Spleen (tissue), 11 donors: ENCODE measurements around the gene ST3GAL3. TPM values are rescaled to one million over a fixed set of nuclear protein-coding genes. Genes with fewer than 3 reads are reported as not detected.
"Not testable (repeated sequence)": the region's sequence is repeated elsewhere in the genome, so short reads cannot be mapped to it uniquely, and the experiment has no call there.

ENCODE experiments used
- DNase-seq: peaks from one replicate; pipeline ENCODE4 v3.0.0-alpha.2; 2020
- H3K27ac ChIP-seq, 8 donors: fragments of 200-600 bp; sonication (generic) in 7 of 8; 1 replicate in 4 of 8; 2 replicates in 4 of 8; pipeline versions ENCODE4 v1.5.0 to v1.8.0; 2016 to 2021; ENCODE audit warnings: inconsistent platforms in 4 of 8, mild to moderate bottlenecking in 4 of 8, moderate library complexity in 1 of 8
- H3K27me3 ChIP-seq, 7 donors: fragments of 200-600 bp; sonication (generic) in 6 of 7; replicated peaks in 1 of 7; 1 replicate in 4 of 7; 2 replicates in 3 of 7; pipeline versions ENCODE4 v1.5.0 to v1.8.0; 2016 to 2021; ENCODE audit warnings: inconsistent platforms in 3 of 7, mild to moderate bottlenecking in 1 of 7
- H3K36me3 ChIP-seq, 6 donors: fragments of 200-600 bp; sonication (generic) in 5 of 6; 1 replicate in 4 of 6; 2 replicates in 2 of 6; pipeline versions ENCODE4 v1.5.0 to v1.8.0; 2016 to 2021; ENCODE audit warnings: inconsistent platforms in 2 of 6
- H3K4me1 ChIP-seq, 6 donors: fragments of 200-600 bp; sonication (generic) in 5 of 6; 1 replicate in 3 of 6; 2 replicates in 3 of 6; pipeline versions ENCODE4 v1.5.0 to v1.8.0; 2016 to 2021; ENCODE audit warnings: inconsistent platforms in 3 of 6
- H3K4me3 ChIP-seq, 8 donors: fragments of 200-600 bp; sonication (generic) in 7 of 8; 1 replicate in 4 of 8; 2 replicates in 4 of 8; pipeline versions ENCODE4 v1.5.0 to v1.8.0; 2016 to 2021; ENCODE audit warnings: inconsistent platforms in 4 of 8, mild to moderate bottlenecking in 4 of 8, moderate library complexity in 2 of 8
- H3K9me3 ChIP-seq, 8 donors: fragments of 200-600 bp; sonication (generic) in 7 of 8; 1 replicate in 4 of 8; 2 replicates in 4 of 8; pipeline versions ENCODE4 v1.5.0 to v1.8.0; 2016 to 2021; ENCODE audit warnings: inconsistent platforms in 4 of 8
- CTCF ChIP-seq, 11 experiments: fragments of 200-600 bp in 7 of 11; fragments of 450-650 bp in 4 of 11; sonication (generic) in 4 of 11; IDR thresholded peaks in 8 of 11; conservative IDR thresholded peaks in 3 of 11; 1 replicate in 7 of 11; 2 replicates in 4 of 11; pipeline versions ENCODE4 v1.4.0 to v1.8.0; 2016 to 2021; ENCODE audit warnings: antibody characterized with exemption in 11 of 11, inconsistent platforms in 4 of 11, mild to moderate bottlenecking in 1 of 11
- POLR2A ChIP-seq, 3 donors: fragments of 450-650 bp; IDR thresholded peaks; one replicate each; pipeline ENCODE4 v1.5.1; 2017; ENCODE audit warnings: antibody characterized with exemption in 3 of 3, mild to moderate bottlenecking in 1 of 3
- POLR2AphosphoS5 ChIP-seq, 3 donors: sonication (generic); formaldehyde crosslinking; IDR thresholded peaks; one replicate each; pipeline ENCODE4 v1.5.1; 2017; ENCODE audit warnings: antibody characterized with exemption in 3 of 3
- WGBS, 5 donors: extraction: QIAGEN DNeasy Blood & Tissue Kit in 3 of 5; methylation state at CpG; one replicate each; pipeline versions ENCODE4 v1.1.5 to v1.1.7; 2013 to 2018; 5-methylcytosine and 5-hydroxymethylcytosine counted together
- intact Hi-C: fragments of 100-400 bp; cut with DNase I; formaldehyde crosslinking; loops from one replicate; pipeline ENCODE4 v1.15.0; 2023; ENCODE audit warnings: low total_unique reads
- polyA plus RNA-seq, 3 donors: library from polyadenylated mRNA; stranded (reverse); fragments of 200-250 nt; gene quantifications; one replicate each; pipeline ENCODE4 v1.2.1, GENCODE V29; 2013
- total RNA-seq, 7 donors: library from RNA; depleted of rRNA in 3 of 7; stranded (reverse); fragments of >200 nt in 3 of 7; fragmentation: NEBNext Ultra II Directional in 4 of 7; extraction: Animal tissue kit (Norgen Biotek cat#: 25700) in 4 of 7; gene quantifications; one replicate each; pipeline versions ENCODE4 v1.1.0 to v1.2.1, GENCODE V29; 2016 to 2021
- donor health status: healthy with polysubstance abuse.
- donor health status: DM: no; HTN: no; CAD: no; lungs with moderate emphysema.
- donor health status: DM: no; HTN: no; CAD: no.
- donor health status: Bipolar disorder and iron deficiency.
- donor health status: healthy.
- donor health status: DM: no; HTN: no; CAD: no.
- donor health status: DM: yes; HTN: yes; CAD: no.

The ST3GAL3 gene
- total and polyA plus RNA-seq, 10 donors: 6.4 to 34.3 (median 21.0) TPM

- DNase-seq: no peak
- no peaks in the 10 kb centered on the region for H3K27me3 ChIP-seq
- peaks cover 12 to 52% (median 39%) of the 10 kb centered on the region in 6 donors for H3K4me1 ChIP-seq
- no peak overlapping the region for H3K4me3 ChIP-seq
- no peak overlapping the region for H3K27ac ChIP-seq
- TF ChIP-seq CTCF (IDR thresholded peaks at IDR 0.05 in 8 of 11, conservative IDR thresholded peaks at IDR 0.05 in 3 of 11): no peak
- no peak for TF ChIP-seq POLR2A (IDR thresholded peaks at IDR 0.05)
- TF ChIP-seq POLR2AphosphoS5 (IDR thresholded peaks at IDR 0.05): no peak
- peaks cover 0 to 7% (median 0%) of the 10 kb centered on the region in 6 donors for H3K36me3 ChIP-seq
- intact Hi-C loops: no loop called here
- no peaks in the 10 kb centered on the region for H3K9me3 ChIP-seq
Observed at GRCh38 chr1:43830802-43831201, 123.5 kb downstream of the ST3GAL3 start.

- H3K27ac ChIP-seq: peak overlapping the region in 4 of 8 donors; percentile 15 to 78 (median 21)
- H3K4me3 ChIP-seq: no peak overlapping the region
- H3K4me1 ChIP-seq: peaks cover 12 to 62% (median 49%) of the 10 kb centered on the region in 6 donors
- intact Hi-C loops: no loop called here
- H3K36me3 ChIP-seq: peaks cover 0 to 4% (median 0%) of the 10 kb centered on the region in 6 donors
- 60 to 82% (median 65%) methylated on average over 2 of the region's 2 CpGs for WGBS, 5 donors
- no peaks in the 10 kb centered on the region for H3K27me3 ChIP-seq
- no peaks in the 10 kb centered on the region for H3K9me3 ChIP-seq
- DNase-seq: no peak
- TF ChIP-seq CTCF (IDR thresholded peaks at IDR 0.05 in 8 of 11, conservative IDR thresholded peaks at IDR 0.05 in 3 of 11): no peak
- TF ChIP-seq POLR2A (IDR thresholded peaks at IDR 0.05): no peak
- TF ChIP-seq POLR2AphosphoS5 (IDR thresholded peaks at IDR 0.05): no peak
Observed at GRCh38 chr1:43831851-43832250, 124.5 kb downstream of the ST3GAL3 start.

- intact Hi-C loops: no loop called here
- Histone ChIP-seq H3K4me1 (peaks cover 12 to 66% (median 50%) of the 10 kb centered on the region in 6 donors), H3K4me3 (no peak overlapping the region), H3K27me3 (no peaks in the 10 kb centered on the region), H3K36me3 (peaks cover 0 to 4% (median 0%) of the 10 kb centered on the region in 6 donors), H3K27ac (peak overlapping the region in 3 of 8 donors; percentile 18 to 78 (median 24)), H3K9me3 (no peaks in the 10 kb centered on the region)
- TF ChIP-seq CTCF (IDR thresholded peaks at IDR 0.05 in 8 of 11, conservative IDR thresholded peaks at IDR 0.05 in 3 of 11) (no peak), POLR2AphosphoS5 (IDR thresholded peaks at IDR 0.05) (no peak), POLR2A (IDR thresholded peaks at IDR 0.05) (no peak)
- 44 to 60% (median 51%) methylated on average over 3 of the region's 3 CpGs for WGBS, 5 donors
- no peak for DNase-seq
Observed at GRCh38 chr1:43832255-43832654, 124.9 kb downstream of the ST3GAL3 start.

GRCh38 chr1:43832998-43833397 lies 125.7 kb downstream of the ST3GAL3 start:
- Histone ChIP-seq H3K4me1 (peaks cover 12 to 66% (median 50%) of the 10 kb centered on the region in 6 donors), H3K36me3 (peaks cover 0 to under 1% (median 0%) of the 10 kb centered on the region in 6 donors), H3K27ac (peak overlapping the region in 2 of 8 donors; percentile 65 to 78), H3K9me3 (no peaks in the 10 kb centered on the region), H3K4me3 (no peak overlapping the region), H3K27me3 (no peaks in the 10 kb centered on the region)
- no peak for TF ChIP-seq POLR2A (IDR thresholded peaks at IDR 0.05)
- TF ChIP-seq POLR2AphosphoS5 (IDR thresholded peaks at IDR 0.05): no peak
- no peak for TF ChIP-seq CTCF (IDR thresholded peaks at IDR 0.05 in 8 of 11, conservative IDR thresholded peaks at IDR 0.05 in 3 of 11)
- no peak for DNase-seq
- intact Hi-C loops: no loop called here
- WGBS, 5 donors: 64 to 85% (median 72%) methylated on average over 1 of the region's 1 CpG

- H3K27me3 ChIP-seq, H3K9me3 ChIP-seq, DNase-seq, intact Hi-C loops, H3K4me3 ChIP-seq, H3K36me3 ChIP-seq: not testable (repeated sequence)
- WGBS, 5 donors: 65 to 86% (median 78%) methylated on average over 10 of the region's 10 CpGs
- Histone ChIP-seq H3K4me1 (peaks cover 12 to 66% (median 50%) of the 10 kb centered on the region in 6 donors), H3K27ac (peak overlapping the region in 6 of 8 donors; percentile 18 to 78 (median 58))
Observed at GRCh38 chr1:43833902-43834279, 126.6 kb downstream of the ST3GAL3 start.
